ENCODE results near the gene GLIS2.

The GLIS2 gene

GRCh38 chr16:4319454-4320421 is 3.9 kb downstream of the GLIS2 start:
- Mint-ChIP-seq H3K4me1 (peaks cover 11% of the 10 kb centered on the region), H3K27ac (no peak overlapping the region), H3K4me3 (no peak overlapping the region), H3K9me3 (no peaks in the 10 kb centered on the region), H3K27me3 (peaks cover 61% of the 10 kb centered on the region), H3K36me3 (no peaks in the 10 kb centered on the region)
- CTCF ChIA-PET: interaction anchor here (0.8 to 1.9 kb wide), 3 partner anchors 10 to 83 kb away, joined by 3 to 5 read pairs (median 3); no protein-coding TSS in a partner anchor
- DNase-seq: peak; percentile 74

GRCh38 chr16:4320571-4321137 is 4.8 kb downstream of the GLIS2 start:
- DNase-seq: no peak
- Mint-ChIP-seq H3K36me3 (no peaks in the 10 kb centered on the region), H3K9me3 (no peaks in the 10 kb centered on the region), H3K4me1 (peaks cover 7% of the 10 kb centered on the region), H3K27me3 (peaks cover 58% of the 10 kb centered on the region), H3K27ac (no peak overlapping the region), H3K4me3 (no peak overlapping the region)
- CTCF ChIA-PET: interaction anchor here (1.0 to 1.5 kb wide), 2 partner anchors 10 to 11 kb away, joined by 3 to 7 read pairs; no protein-coding TSS in a partner anchor

GRCh38 chr16:4321286-4322120 is 5.6 kb downstream of the GLIS2 start:
- H3K4me3 Mint-ChIP-seq: no peak overlapping the region
- peaks cover 61% of the 10 kb centered on the region for H3K27me3 Mint-ChIP-seq
- no peak for DNase-seq
- H3K27ac Mint-ChIP-seq: no peak overlapping the region
- CTCF ChIA-PET: interaction anchor here (1.5 kb wide), 1 partner anchor 9 kb away, joined by 7 read pairs; no protein-coding TSS in a partner anchor
- peaks cover 10% of the 10 kb centered on the region for H3K4me1 Mint-ChIP-seq
- no peaks in the 10 kb centered on the region for H3K9me3 Mint-ChIP-seq
- no peaks in the 10 kb centered on the region for H3K36me3 Mint-ChIP-seq

- no peak for DNase-seq
- CTCF ChIA-PET: interaction anchor here (1.5 kb wide), 1 partner anchor 8 kb away, joined by 7 read pairs; no protein-coding TSS in a partner anchor
- Mint-ChIP-seq H3K36me3 (no peaks in the 10 kb centered on the region), H3K4me3 (no peak overlapping the region), H3K9me3 (no peaks in the 10 kb centered on the region), H3K27me3 (peaks cover 60% of the 10 kb centered on the region), H3K27ac (no peak overlapping the region), H3K4me1 (peaks cover 10% of the 10 kb centered on the region)
Observed at GRCh38 chr16:4322121-4323052, 6.5 kb downstream of the GLIS2 start.

- CTCF ChIA-PET: interaction anchor here (0.6 kb wide), 1 partner anchor 12 kb away, joined by 3 read pairs; no protein-coding TSS in a partner anchor
- Mint-ChIP-seq H3K4me3 (no peak overlapping the region), H3K27ac (no peak overlapping the region), H3K27me3 (peaks cover 58% of the 10 kb centered on the region), H3K4me1 (peaks cover 10% of the 10 kb centered on the region), H3K9me3 (no peaks in the 10 kb centered on the region), H3K36me3 (no peaks in the 10 kb centered on the region)
- DNase-seq: no peak
Observed at GRCh38 chr16:4323071-4323844, 7.4 kb downstream of the GLIS2 start.

GRCh38 chr16:4323845-4324488 is 8.1 kb downstream of the GLIS2 start:
- no peak for DNase-seq
- peaks cover 59% of the 10 kb centered on the region for H3K27me3 Mint-ChIP-seq
- H3K4me3 Mint-ChIP-seq: no peak overlapping the region
- peaks cover 13% of the 10 kb centered on the region for H3K4me1 Mint-ChIP-seq
- H3K9me3 Mint-ChIP-seq: no peaks in the 10 kb centered on the region
- no peak overlapping the region for H3K27ac Mint-ChIP-seq
- CTCF ChIA-PET: interaction anchor here (0.6 kb wide), 1 partner anchor 13 kb away, joined by 3 read pairs; no protein-coding TSS in a partner anchor
- H3K36me3 Mint-ChIP-seq: no peaks in the 10 kb centered on the region

GRCh38 chr16:4324492-4325252 is 8.8 kb downstream of the GLIS2 start:
- Mint-ChIP-seq H3K27me3 (peaks cover 59% of the 10 kb centered on the region), H3K27ac (no peak overlapping the region), H3K4me1 (peaks cover 6% of the 10 kb centered on the region), H3K4me3 (no peak overlapping the region), H3K36me3 (no peaks in the 10 kb centered on the region), H3K9me3 (no peaks in the 10 kb centered on the region)
- no peak for DNase-seq
- CTCF ChIA-PET: interaction anchor here (5.9 kb wide), 1 partner anchor 15 kb away, joined by 49 read pairs; no protein-coding TSS in a partner anchor

- no peak for DNase-seq
- Mint-ChIP-seq H3K4me1 (peaks cover 5% of the 10 kb centered on the region), H3K9me3 (no peaks in the 10 kb centered on the region), H3K27ac (no peak overlapping the region), H3K4me3 (no peak overlapping the region), H3K27me3 (peaks cover 52% of the 10 kb centered on the region), H3K36me3 (no peaks in the 10 kb centered on the region)
- CTCF ChIA-PET: interaction anchor here (5.9 kb wide), 1 partner anchor 15 kb away, joined by 49 read pairs; no protein-coding TSS in a partner anchor
Observed at GRCh38 chr16:4325253-4325758, 9.4 kb downstream of the GLIS2 start.

GRCh38 chr16:4327386-4328045 is 11.6 kb downstream of the GLIS2 start:
- Mint-ChIP-seq H3K36me3 (no peaks in the 10 kb centered on the region), H3K9me3 (no peaks in the 10 kb centered on the region), H3K27me3 (peaks cover 43% of the 10 kb centered on the region), H3K4me1 (peaks cover 5% of the 10 kb centered on the region), H3K27ac (no peak overlapping the region), H3K4me3 (no peak overlapping the region)
- CTCF ChIA-PET: interaction anchor here (0.9 to 7.8 kb wide), 5 partner anchors 11 to 38 kb away, joined by 3 to 85 read pairs (median 9); partner anchors contain the start of gene GLIS2
- no peak for DNase-seq

GRCh38 chr16:4328046-4328781 is 12.3 kb downstream of the GLIS2 start:
- Mint-ChIP-seq H3K36me3 (no peaks in the 10 kb centered on the region), H3K4me3 (no peak overlapping the region), H3K27me3 (peaks cover 50% of the 10 kb centered on the region), H3K9me3 (no peaks in the 10 kb centered on the region), H3K27ac (no peak overlapping the region), H3K4me1 (peaks cover 5% of the 10 kb centered on the region)
- CTCF ChIA-PET: interaction anchor here (0.6 to 7.8 kb wide), 8 partner anchors 12 to 91 kb away, joined by 3 to 85 read pairs (median 4); partner anchors contain the start of gene GLIS2
- peak; percentile 72 for DNase-seq

Measured in activated naive CD4-positive, alpha-beta T cell treated with anti-CD3 and anti-CD28 coated beads, Interleukin-2, amount 10 ng/mL, durations not matched to agents 7 days and 5 days (primary cell).